Measurements from ENCODE around the gene TMEM79.

GRCh38 chr1:156291226-156292061, 7.3 kb downstream of the TMEM79 start:
- TF ChIP-seq CTCF (IDR thresholded peaks at IDR 0.05) (no peak), POLR2A (IDR thresholded peaks at IDR 0.05) (no peak)

All from testis (tissue), 2 donors.